Stimulated activated CD4-positive, alpha-beta T cell treated with anti-CD3 and anti-CD28 coated beads, TNF-alpha, amount 100 ng/mL, for 48 hours (primary cell): ENCODE measurements around the gene ASB2.
A peak's percentile ranks its signal among the peaks of the same experiment; 100 is the strongest.

Experiments used
- DNase-seq, 3 donors: peaks; one replicate each; pipeline ENCODE4 v3.0.0-alpha.2; 2020; ENCODE audit warnings: low read depth in 3 of 3

The ASB2 gene

DNA sequence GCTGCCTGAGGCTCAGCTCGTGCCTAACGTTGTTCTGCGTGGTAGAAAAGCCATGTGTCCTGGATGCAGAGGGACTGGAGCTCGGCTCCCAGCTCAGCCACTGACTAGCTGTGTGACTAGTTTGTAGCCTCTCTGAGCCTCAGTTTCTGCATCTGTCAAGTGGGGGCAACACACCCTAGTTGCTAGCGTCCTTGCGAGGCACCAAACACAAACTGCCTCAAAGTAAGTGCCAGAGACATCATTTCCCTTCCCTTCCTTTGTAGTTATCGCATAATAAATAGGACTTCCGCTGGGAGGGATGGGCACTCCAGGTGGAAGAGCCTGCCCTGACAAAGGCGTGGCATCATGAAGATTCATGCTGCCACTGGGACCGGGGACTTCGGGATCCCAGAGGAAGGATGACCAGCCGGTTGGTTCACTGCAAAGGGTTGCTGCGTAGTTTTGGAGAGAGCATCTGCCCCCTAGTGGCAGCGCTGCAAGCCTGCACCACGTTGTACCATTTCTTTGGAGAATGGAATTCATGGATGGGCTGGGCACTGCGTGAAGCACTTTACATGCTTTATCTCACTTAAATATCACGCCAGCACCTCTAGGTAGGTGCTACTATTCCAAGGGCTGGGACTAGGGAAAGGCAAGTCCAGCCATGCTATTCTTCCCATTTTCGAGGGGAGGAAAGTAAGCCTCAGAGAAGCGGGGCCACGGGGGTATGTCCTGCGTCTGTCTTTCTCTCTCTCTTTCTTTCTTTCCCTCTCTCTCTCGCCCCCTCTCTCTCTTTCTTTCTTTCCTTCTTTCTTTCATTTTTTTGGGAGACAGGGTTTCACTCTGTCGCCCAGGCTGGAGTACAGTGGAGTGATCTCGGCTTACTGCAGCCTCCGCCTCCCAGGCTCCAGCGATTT is 25.4 kb upstream of the ASB2 start:
- peak in 2 of 3 donors; percentile 32 to 53 for DNase-seq

DNA sequence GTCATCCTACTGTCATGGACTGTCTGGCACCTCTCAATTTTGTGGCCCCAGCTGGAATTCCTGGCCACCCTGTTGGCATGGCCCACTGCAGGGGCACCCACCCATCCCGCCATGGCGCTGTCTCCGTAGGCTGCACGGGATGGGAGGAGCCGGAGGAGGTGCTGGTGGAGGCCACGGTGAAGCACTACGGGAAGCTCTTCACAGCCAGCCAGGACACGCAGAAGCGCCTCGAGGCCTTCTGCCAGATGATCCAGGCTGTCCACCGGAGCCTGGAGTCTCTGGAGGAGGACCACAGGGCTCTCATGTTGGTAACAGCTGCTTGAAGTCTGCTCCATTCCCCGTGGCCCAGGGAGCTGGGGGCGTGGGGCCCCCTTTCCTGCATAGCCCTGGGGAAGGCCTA is 24.6 kb upstream of the ASB2 start:
- DNase-seq: no peak

GRCh38 chr14:94000267-94000666 is 23.9 kb upstream of the ASB2 start:
- DNase-seq: no peak

DNA sequence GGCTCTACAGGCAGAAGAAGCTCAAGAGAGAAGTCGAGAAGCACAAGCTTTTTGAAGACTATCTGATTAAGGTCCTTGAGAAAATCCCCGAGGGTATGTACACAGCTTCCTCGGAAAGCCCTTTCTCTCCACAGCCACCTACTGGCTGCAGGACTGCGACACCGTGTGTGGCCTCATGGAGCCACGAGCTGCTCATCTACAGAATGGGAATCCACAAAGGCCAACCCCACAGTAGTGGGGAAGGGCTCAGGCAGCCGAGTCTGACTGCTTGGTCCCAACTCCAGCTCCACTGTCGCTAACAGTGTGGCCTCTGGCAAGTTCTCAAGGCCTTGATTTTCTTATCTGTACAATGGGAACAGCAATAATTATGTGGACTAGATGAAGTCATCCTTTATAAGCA is 23.2 kb upstream of the ASB2 start:
- DNase-seq: no peak

- DNase-seq: no peak
Observed at GRCh38 chr14:93998871-93999403, 22.6 kb upstream of the ASB2 start.

DNA sequence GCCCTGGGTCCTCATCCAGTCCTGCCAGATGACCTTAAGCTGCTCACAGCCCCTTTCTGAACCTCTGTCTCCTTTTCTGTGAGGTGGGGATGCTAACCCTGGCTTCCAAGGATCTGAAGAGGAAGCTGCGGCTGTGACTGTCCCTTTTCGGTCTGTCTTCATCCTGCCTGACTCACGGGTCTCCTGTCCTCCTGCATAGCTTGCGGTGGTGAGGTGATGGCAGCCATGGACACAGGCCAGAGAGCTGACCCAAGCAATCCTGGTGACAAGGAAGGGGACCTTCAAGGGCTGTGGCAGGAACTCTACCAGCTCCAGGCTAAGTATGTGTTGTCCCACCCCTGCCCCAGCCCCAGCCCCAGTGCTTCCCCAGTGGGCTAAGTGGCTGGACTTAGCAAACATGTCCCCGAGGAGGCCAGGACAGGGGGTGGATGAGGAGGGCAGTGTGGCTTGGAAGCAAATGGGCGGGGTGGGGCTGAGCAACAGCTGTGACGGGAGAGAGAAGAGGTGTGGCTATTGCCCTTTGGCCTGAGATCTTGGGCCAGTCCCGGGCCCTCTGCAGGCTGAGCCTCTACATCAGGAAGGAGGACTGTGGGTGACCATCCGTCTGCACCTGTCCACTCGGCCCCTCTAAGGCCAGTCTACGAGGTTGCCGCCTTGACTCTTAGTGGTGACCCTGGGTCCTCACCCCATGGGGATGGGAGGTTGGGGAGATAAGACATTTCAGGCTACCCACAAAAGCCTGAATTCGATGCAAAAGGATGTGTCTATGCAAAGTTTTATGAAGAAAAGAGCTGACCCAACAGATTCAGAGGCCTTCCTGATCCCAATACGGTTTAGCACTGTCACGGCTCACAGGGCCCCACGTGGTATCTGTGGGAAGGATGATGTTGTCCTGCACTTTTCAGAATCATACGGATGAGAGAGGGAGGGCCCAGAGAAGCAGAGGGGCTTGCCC is 21.8 kb upstream of the ASB2 start:
- DNase-seq: no peak

DNA sequence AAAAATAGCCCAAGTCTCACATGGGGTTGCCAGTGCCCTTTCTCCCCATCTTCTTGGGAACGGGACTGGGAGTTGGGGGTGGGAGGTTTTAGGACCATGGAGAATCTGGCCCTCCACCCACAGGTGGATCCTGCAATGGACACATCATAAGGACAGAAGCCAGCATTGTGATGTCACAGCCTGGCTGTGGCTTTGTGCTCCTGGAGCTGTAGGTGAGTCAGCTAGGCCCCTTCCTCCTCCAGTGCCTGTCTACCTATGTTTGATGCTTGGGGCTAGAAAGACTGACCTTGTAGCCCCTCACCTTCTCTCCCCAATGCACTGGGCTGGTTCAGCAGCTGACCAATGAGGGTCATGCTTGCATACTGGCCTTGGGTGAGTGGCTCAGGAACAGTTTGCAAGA is 20.7 kb upstream of the ASB2 start, which contains the start of gene CCDC197:
Gene CCDC197 (plus strand): TSS at position 220 of the 400 bp plus-strand sequence. CDS start 831 bp downstream, outside the sequence.
- no peak for DNase-seq

DNA sequence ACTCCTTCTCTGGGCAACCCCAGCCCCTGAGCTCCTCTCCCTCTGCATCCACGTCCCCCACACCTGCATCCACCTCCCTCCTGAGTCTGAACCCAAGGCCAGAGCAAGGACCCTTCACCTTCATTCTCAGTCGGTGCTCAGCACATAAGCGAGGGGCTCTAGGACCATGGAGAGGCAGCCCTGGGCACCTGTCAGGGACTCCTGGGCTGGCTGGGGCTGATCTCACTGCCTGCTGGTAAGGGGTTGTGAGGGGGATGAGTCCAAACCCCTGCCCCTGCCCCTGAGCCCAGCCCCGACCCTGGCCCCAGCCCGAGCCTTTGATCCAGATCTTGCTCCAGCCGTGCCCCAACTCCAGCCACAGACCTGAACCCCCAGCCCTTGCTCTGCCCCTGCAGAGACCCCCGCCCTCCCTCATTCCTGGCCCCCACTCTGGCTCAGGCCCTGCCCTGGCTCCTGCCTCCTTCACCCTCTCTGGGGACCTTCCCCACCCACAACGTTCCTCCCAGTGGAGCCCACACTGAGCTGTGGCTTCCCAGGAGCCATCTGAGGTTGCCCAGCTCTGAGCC is 19.8 kb upstream of the ASB2 start:
- DNase-seq: no peak

- peak; percentile 48 to 72 (median 54) for DNase-seq
Observed at GRCh38 chr14:93994919-93995682, 18.7 kb upstream of the ASB2 start.

GRCh38 chr14:93993382-93993781 is 17.0 kb upstream of the ASB2 start:
- no peak for DNase-seq

- no peak for DNase-seq
Observed at GRCh38 chr14:93991649-93992048, 15.3 kb upstream of the ASB2 start.

DNA sequence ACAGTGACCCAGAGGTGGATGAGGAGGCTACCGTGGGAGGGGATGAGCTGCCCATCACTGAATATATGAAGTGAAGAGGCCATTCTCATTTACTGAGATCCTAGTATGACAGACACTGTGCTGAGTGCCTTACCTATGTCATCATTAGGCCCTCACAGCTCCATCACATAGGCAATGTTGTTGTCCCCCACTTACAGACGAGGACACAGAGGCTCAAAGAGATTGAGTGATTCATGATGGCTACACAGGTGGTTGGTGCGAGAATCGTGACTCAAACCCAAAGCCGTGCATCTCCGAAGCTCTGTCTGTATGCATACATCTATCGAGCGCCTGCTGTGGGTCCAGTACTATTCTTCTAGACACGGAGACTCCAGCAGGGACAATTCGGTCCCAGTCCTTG is 14.8 kb upstream of the ASB2 start:
- no peak for DNase-seq

GRCh38 chr14:93989939-93990338 is 13.6 kb upstream of the ASB2 start:
- no peak for DNase-seq

GRCh38 chr14:93987815-93988476 is 11.6 kb upstream of the ASB2 start:
- no peak for DNase-seq

GRCh38 chr14:93987376-93987775 is 11.0 kb upstream of the ASB2 start:
- DNase-seq: no peak

- no peak for DNase-seq
Observed at GRCh38 chr14:93986955-93987354, 10.6 kb upstream of the ASB2 start.

- no peak for DNase-seq
Observed at GRCh38 chr14:93984987-93985410, 8.6 kb upstream of the ASB2 start.

- no peak for DNase-seq
Observed at GRCh38 chr14:93984070-93984469, 7.7 kb upstream of the ASB2 start.

- DNase-seq: no peak
Observed at GRCh38 chr14:93982230-93983007, 6.0 kb upstream of the ASB2 start.
